Coronary artery (tissue), 2 donors: ENCODE data around the gene FAM222A.

Experiments used
- DNase-seq: peaks from one replicate; pipeline ENCODE4 v3.0.0-alpha.2; 2017; ENCODE audit warnings: low spot score
- H3K27ac ChIP-seq, 2 donors: fragments of 200-600 bp; sonication (generic); one replicate each; pipeline ENCODE4 v1.5.1; 2016 to 2019
- H3K4me3 ChIP-seq: fragments of 200-600 bp; sonication (generic); 2 replicates; pipeline ENCODE4 v1.5.1; 2016; ENCODE audit warnings: mild to moderate bottlenecking, moderate library complexity
- TF ChIP-seq, protein P1 (sequence below): fragments of 200-600 bp; sonication (generic); IDR thresholded peaks from one replicate; pipeline ENCODE4 v1.5.1; 2019; ENCODE audit warnings: antibody characterized with exemption

FAM222A gene

DNA sequence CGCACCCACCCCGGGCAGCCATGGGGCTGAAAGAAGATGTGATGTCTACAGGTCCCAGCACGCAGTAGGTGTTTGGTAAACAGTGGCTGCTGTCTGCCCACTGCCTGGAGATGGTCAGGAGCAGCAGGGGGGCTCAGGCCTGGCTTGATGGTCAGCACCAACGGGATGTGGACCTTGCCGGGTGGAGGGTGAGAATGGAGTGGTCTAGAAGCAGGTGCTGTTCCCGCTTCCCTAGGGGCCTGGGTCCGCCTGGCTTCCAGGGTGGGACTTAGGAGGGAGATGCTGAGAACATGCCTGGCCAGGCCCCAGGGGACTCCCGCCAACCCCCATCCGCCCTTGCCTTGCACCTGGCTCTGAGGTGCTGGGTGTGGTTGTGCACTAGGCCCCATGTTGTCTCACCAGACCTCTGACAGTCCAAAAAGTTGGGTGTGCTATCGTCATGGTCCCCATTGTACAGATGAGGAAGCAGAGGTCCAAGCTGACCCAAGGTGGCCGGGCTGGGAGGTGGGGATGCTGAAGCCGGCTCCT lies 12.9 kb downstream of the FAM222A start:
- peak overlapping the region in 1 of 2 donors; percentile 32 for H3K27ac ChIP-seq
- H3K4me3 ChIP-seq: no peak overlapping the region
- no peak for DNase-seq
- TF ChIP-seq, protein P1, sequence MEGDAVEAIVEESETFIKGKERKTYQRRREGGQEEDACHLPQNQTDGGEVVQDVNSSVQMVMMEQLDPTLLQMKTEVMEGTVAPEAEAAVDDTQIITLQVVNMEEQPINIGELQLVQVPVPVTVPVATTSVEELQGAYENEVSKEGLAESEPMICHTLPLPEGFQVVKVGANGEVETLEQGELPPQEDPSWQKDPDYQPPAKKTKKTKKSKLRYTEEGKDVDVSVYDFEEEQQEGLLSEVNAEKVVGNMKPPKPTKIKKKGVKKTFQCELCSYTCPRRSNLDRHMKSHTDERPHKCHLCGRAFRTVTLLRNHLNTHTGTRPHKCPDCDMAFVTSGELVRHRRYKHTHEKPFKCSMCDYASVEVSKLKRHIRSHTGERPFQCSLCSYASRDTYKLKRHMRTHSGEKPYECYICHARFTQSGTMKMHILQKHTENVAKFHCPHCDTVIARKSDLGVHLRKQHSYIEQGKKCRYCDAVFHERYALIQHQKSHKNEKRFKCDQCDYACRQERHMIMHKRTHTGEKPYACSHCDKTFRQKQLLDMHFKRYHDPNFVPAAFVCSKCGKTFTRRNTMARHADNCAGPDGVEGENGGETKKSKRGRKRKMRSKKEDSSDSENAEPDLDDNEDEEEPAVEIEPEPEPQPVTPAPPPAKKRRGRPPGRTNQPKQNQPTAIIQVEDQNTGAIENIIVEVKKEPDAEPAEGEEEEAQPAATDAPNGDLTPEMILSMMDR: no peak

DNA sequence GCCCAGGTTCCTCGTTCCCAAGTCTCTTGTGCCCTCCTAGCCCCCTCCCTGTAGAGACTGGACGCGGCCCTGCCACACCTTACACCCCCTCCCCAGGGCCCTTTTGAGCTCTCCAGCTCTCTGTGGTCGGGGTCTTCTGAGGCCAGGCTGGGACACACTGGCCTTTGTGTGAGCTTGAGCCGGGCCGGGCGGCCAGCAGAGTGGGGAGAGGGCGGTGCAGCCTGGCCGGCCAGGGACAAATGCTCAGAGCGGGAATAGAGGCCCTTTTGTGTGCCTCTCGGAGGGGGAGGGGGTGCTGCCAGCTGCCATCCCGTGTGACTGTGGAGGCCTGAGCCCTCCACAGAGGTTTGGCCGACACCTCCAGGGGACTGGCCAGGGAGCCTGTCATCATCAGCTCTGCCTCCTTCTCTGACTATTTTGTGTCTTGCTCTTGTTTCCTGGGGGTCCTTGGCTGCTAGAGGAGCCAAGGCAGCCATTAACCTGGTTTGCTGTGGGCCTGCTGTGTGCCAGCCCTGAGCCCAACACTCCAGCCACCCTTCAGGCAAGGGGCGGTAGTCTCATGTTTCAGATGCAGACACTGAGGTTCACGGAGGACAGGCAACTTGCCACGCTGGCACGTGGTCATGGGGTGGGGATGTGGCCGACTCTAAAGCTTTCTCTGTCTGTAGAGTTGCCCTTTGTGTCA lies 13.6 kb downstream of the FAM222A start:
- TF ChIP-seq, protein P1: no peak
- Histone ChIP-seq H3K4me3 (no peak overlapping the region), H3K27ac (peak overlapping the region in 1 of 2 donors; percentile 32)
- DNase-seq: no peak

DNA sequence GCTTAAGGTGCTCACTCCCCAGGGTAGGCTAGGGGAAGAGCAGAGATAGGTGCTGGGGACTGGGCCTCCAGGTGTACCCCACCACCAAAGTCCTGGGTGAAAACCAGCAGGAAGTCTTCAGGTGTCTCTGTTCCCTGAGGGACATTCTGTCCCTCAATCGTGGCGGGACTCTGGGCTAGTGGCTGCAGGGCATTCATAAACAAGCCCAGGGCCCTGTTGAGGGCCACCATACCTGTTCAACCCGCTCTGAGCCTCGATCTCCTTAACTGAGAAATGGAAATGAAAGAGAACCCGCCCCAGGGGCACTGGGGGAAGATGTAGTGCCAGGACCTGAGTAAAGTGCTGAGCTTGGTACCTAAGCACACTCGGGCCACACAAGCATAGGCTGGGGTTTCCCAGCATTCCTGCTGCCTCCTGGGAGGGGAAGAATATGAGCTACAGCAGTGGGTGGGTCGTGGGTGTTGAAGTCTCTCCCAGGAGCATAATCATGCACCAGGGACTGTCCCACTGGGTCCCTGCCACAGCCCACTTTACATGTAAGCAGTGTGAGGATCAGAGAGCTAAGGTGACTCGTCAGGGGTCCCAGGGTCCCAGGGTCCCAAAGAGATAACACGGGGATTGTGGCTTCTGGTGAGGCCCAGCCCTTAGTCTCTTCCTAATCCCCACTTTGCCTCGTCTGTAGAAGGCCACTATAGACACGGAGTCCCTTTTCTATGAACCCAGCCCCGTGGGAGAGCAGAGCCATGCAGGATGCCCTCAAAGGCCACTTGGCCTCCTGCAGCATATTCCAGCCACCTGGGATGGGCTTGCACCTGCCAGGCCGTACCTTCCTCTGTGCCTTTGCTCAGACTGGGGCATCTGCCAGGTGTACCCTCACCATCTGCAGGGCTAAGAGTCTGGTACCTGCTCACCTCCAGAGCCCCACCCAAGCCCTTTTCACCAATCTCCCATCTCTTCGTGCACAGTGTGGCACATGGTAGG lies 14.4 kb downstream of the FAM222A start:
- no peak for DNase-seq
- Histone ChIP-seq H3K27ac (peak overlapping the region in 1 of 2 donors; percentile 31), H3K4me3 (no peak overlapping the region)
- TF ChIP-seq, protein P1: no peak

- no peak overlapping the region for H3K4me3 ChIP-seq
- TF ChIP-seq, protein P1: no peak
- H3K27ac ChIP-seq: no peak overlapping the region
- no peak for DNase-seq
Observed at GRCh38 chr12:109728921-109729320, 15.3 kb downstream of the FAM222A start.

DNA sequence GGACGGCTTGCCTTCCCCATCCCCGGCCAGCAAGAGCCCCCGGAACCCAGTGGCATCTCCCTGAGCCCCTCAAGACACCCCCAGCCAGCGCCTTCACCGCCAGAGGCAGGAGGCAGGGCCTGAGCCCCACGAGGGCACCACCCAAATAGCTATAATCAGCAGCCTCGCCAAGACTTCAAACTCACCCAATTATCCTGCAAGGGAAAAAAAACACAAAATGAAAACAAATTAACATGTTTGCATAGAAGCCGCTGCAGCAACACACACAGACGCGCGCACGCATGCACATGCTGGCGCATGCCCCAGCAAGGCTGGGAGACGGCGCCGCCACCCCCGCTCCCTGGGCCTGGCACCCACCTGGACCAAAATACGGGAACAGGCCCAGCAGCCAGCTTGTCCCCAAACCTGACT lies 15.8 kb downstream of the FAM222A start:
- TF ChIP-seq, protein P1: no peak
- no peak for DNase-seq
- H3K4me3 ChIP-seq: no peak overlapping the region
- no peak overlapping the region for H3K27ac ChIP-seq

GRCh38 chr12:109729801-109730200 lies 16.2 kb downstream of the FAM222A start:
- no peak for DNase-seq
- no peak overlapping the region for H3K4me3 ChIP-seq
- H3K27ac ChIP-seq: no peak overlapping the region
- TF ChIP-seq, protein P1: no peak
